Measurements from ENCODE around the gene NMT1.

GRCh38 chr17:45148183-45149036 is 87.3 kb downstream of the NMT1 start, which contains the start of gene HEXIM1:
- peak in 1 of 4 donors; percentile 89 for TF ChIP-seq EP300 (IDR thresholded peaks at IDR 0.05)
- TF ChIP-seq, protein P1, sequence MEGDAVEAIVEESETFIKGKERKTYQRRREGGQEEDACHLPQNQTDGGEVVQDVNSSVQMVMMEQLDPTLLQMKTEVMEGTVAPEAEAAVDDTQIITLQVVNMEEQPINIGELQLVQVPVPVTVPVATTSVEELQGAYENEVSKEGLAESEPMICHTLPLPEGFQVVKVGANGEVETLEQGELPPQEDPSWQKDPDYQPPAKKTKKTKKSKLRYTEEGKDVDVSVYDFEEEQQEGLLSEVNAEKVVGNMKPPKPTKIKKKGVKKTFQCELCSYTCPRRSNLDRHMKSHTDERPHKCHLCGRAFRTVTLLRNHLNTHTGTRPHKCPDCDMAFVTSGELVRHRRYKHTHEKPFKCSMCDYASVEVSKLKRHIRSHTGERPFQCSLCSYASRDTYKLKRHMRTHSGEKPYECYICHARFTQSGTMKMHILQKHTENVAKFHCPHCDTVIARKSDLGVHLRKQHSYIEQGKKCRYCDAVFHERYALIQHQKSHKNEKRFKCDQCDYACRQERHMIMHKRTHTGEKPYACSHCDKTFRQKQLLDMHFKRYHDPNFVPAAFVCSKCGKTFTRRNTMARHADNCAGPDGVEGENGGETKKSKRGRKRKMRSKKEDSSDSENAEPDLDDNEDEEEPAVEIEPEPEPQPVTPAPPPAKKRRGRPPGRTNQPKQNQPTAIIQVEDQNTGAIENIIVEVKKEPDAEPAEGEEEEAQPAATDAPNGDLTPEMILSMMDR (IDR thresholded peaks at IDR 0.05): no peak
- TF ChIP-seq POLR2A (IDR thresholded peaks at IDR 0.05): peak; percentile 65 to 99 (median 96)
- peak; percentile 100 for TF ChIP-seq POLR2AphosphoS5 (IDR thresholded peaks at IDR 0.05)

Data from upper lobe of left lung (tissue), 4 donors.